CD14-positive monocyte (primary cell): Measurements from ENCODE around the gene CIB2. TPM values are rescaled to one million over a fixed set of nuclear protein-coding genes. Genes with fewer than 3 reads are reported as not detected.

ENCODE experiments used
- DNase-seq, 3 donors: peaks; one replicate each; pipeline ENCODE4 v3.0.0-alpha.2; 2011 to 2022
- H2AFZ ChIP-seq: 2 replicates; pipeline ENCODE4 v1.6.0; 2012; ENCODE audit warnings: mild to moderate bottlenecking, low read depth, low read length, inconsistent platforms; ENCODE audit not compliant: insufficient read depth, poor library complexity, severe bottlenecking
- H3K27ac ChIP-seq, 2 donors: 1 replicate in 1 of 2; 2 replicates in 1 of 2; pipeline ENCODE4 v1.5.1; 2012 to 2013; ENCODE audit warnings: low read length in 2 of 2, control low read depth in 1 of 2, inconsistent platforms in 1 of 2, low read depth in 1 of 2, mild to moderate bottlenecking in 1 of 2
- H3K27me3 ChIP-seq, 2 donors: one replicate each; pipeline versions ENCODE4 v1.6.0 to v1.6.1; 2011 to 2013; ENCODE audit warnings: low read length in 2 of 2; ENCODE audit not compliant: control insufficient read depth in 2 of 2, insufficient read depth in 2 of 2
- H3K36me3 ChIP-seq, 2 donors: replicated peaks in 1 of 2; 1 replicate in 1 of 2; 2 replicates in 1 of 2; pipeline versions ENCODE4 v1.5.1 to v1.6.1; 2012 to 2013; ENCODE audit warnings: low read length in 2 of 2, control low read depth in 1 of 2, inconsistent platforms in 1 of 2, mild to moderate bottlenecking in 1 of 2; ENCODE audit not compliant: insufficient read depth in 2 of 2, control insufficient read depth in 1 of 2
- H3K4me1 ChIP-seq, 2 donors: 1 replicate in 1 of 2; 2 replicates in 1 of 2; pipeline versions ENCODE4 v1.5.1 to v1.6.1; 2012 to 2013; ENCODE audit warnings: low read length in 2 of 2, control low read depth in 1 of 2, inconsistent platforms in 1 of 2, mild to moderate bottlenecking in 1 of 2, moderate library complexity in 1 of 2; ENCODE audit not compliant: insufficient read depth in 2 of 2, control insufficient read depth in 1 of 2
- H3K4me2 ChIP-seq: replicated peaks from 2 replicates; pipeline ENCODE3; 2012; ENCODE audit warnings: low read length, moderate library complexity, mild to moderate bottlenecking; ENCODE audit not compliant: poor library complexity, severe bottlenecking; ENCODE audit errors: extremely low read depth
- H3K4me3 ChIP-seq, 3 experiments: fragments of 200-600 bp in 1 of 3; sonication (generic) in 1 of 3; replicated peaks in 1 of 3; 1 replicate in 2 of 3; 2 replicates in 1 of 3; pipeline ENCODE4 v1.5.1; 2011 to 2013; ENCODE audit warnings: low read length in 3 of 3, mild to moderate bottlenecking in 3 of 3, control low read depth in 2 of 3, low read depth in 2 of 3, inconsistent platforms in 1 of 3, moderate library complexity in 1 of 3
- H3K79me2 ChIP-seq: 2 replicates; pipeline ENCODE4 v1.6.0; 2012; ENCODE audit warnings: mild to moderate bottlenecking, control low read depth, inconsistent platforms, low read length, moderate library complexity; ENCODE audit not compliant: insufficient read depth
- H3K9ac ChIP-seq: 2 replicates; pipeline ENCODE4 v1.6.0; 2017; ENCODE audit warnings: low read length, mild to moderate bottlenecking; ENCODE audit not compliant: insufficient read depth, poor library complexity, severe bottlenecking
- H3K9me3 ChIP-seq, 2 donors: replicated peaks in 1 of 2; 1 replicate in 1 of 2; 2 replicates in 1 of 2; pipeline versions ENCODE4 v1.5.1 to v1.6.1; 2012 to 2013; ENCODE audit warnings: low read length in 2 of 2, control low read depth in 1 of 2; ENCODE audit not compliant: control insufficient read depth in 1 of 2, insufficient read depth in 1 of 2
- H4K20me1 ChIP-seq: 2 replicates; pipeline ENCODE4 v1.6.0; 2012; ENCODE audit warnings: mild to moderate bottlenecking, low read length, control low read depth, moderate library complexity; ENCODE audit not compliant: insufficient read depth
- H3K27ac Mint-ChIP-seq, 7 donors: one replicate each; pipeline ENCODE4 v1.8.0; 2020; ENCODE audit warnings: mild to moderate bottlenecking in 7 of 7, mixed read lengths in 7 of 7, moderate library complexity in 6 of 7, inconsistent platforms in 2 of 7
- H3K27me3 Mint-ChIP-seq, 3 donors: one replicate each; pipeline ENCODE4 v1.8.0; 2021 to 2022; ENCODE audit warnings: low read depth in 3 of 3, mild to moderate bottlenecking in 3 of 3, mixed read lengths in 3 of 3, moderate library complexity in 3 of 3, inconsistent platforms in 1 of 3
- H3K36me3 Mint-ChIP-seq, 2 donors: one replicate each; pipeline ENCODE4 v1.8.0; 2020; ENCODE audit warnings: mixed read lengths in 2 of 2, inconsistent platforms in 1 of 2, mild to moderate bottlenecking in 1 of 2
- H3K4me1 Mint-ChIP-seq: one replicate; pipeline ENCODE4 v1.8.0; 2020; ENCODE audit warnings: mild to moderate bottlenecking, mixed read lengths
- H3K4me3 Mint-ChIP-seq, 2 donors: one replicate each; pipeline ENCODE4 v1.8.0; 2020; ENCODE audit warnings: mild to moderate bottlenecking in 2 of 2, mixed read lengths in 2 of 2, moderate library complexity in 1 of 2
- H3K9me3 Mint-ChIP-seq, 7 donors: one replicate each; pipeline ENCODE4 v1.8.0; 2020 to 2022; ENCODE audit warnings: mixed read lengths in 7 of 7, mild to moderate bottlenecking in 6 of 7, moderate library complexity in 6 of 7, inconsistent platforms in 2 of 7
- CTCF ChIP-seq: fragments of 200-600 bp; IDR thresholded peaks from one replicate; pipeline ENCODE4 v1.8.0; 2022; ENCODE audit warnings: antibody characterized with exemption, mild to moderate bottlenecking
- WGBS: methylation state at CpG from one replicate; pipeline ENCODE4 v1.1.5; 2013; ENCODE audit warnings: missing lambda C conversion rate; ENCODE audit not compliant: insufficient coverage; 5-methylcytosine and 5-hydroxymethylcytosine counted together
- intact Hi-C, 2 donors: fragments of 100-400 bp; cut with micrococcal nuclease; formaldehyde crosslinking; loops; one replicate each; pipeline versions ENCODE4 v1.15.0 to v1.15.1; 2023
- polyA plus RNA-seq, 3 donors: library from polyadenylated mRNA; depleted of rRNA in 1 of 3; unstranded in 2 of 3; stranded (reverse) in 1 of 3; fragments of 300-500 nt in 2 of 3; fragments of >200 nt in 1 of 3; fragmentation: Illumina TruSeq in 2 of 3; gene quantifications; 1 replicate in 2 of 3; 2 replicates in 1 of 3; pipeline ENCODE4 v1.2.3, GENCODE V29; 2012 to 2021

The CIB2 gene
- polyA plus RNA-seq, 3 donors: 0.43 to 0.75 (median 0.51) TPM

- peak overlapping the region in 6 of 7 donors; percentile 4 to 86 (median 66) for H3K27ac Mint-ChIP-seq
- peaks cover 0 to 5% (median 2%) of the 10 kb centered on the region in 3 donors for H3K27me3 Mint-ChIP-seq
- no peaks in the 10 kb centered on the region for H3K9me3 Mint-ChIP-seq
- no peaks in the 10 kb centered on the region for H3K27me3 ChIP-seq
- H3K9me3 ChIP-seq: no peaks in the 10 kb centered on the region
- peak overlapping the region; percentile 57 to 78 (median 67) for H3K4me3 ChIP-seq
- no peak for TF ChIP-seq CTCF
- H2AFZ ChIP-seq: peak overlapping the region; percentile 82
- peaks cover 22 to 36% of the 10 kb centered on the region in 2 donors for H3K4me1 ChIP-seq
- intact Hi-C loops: loop anchor here in 1 of 2 donors (5.0 kb wide), 1 partner anchor 287 kb away; the partner anchor contains the start of gene IREB2
- H3K27ac ChIP-seq: peak overlapping the region in 1 of 2 donors; percentile 67
- 7% methylated on average over 18 of the region's 20 CpGs for WGBS
- H4K20me1 ChIP-seq: peaks cover 18% of the 10 kb centered on the region
- H3K4me1 Mint-ChIP-seq: peaks cover 39% of the 10 kb centered on the region
- H3K4me3 Mint-ChIP-seq: peak overlapping the region; percentile 79 to 96
- peak overlapping the region; percentile 87 for H3K9ac ChIP-seq
- H3K36me3 Mint-ChIP-seq: peaks cover 4 to 13% of the 10 kb centered on the region in 2 donors
- H3K36me3 ChIP-seq: peaks cover 0 to 7% of the 10 kb centered on the region in 2 donors
- peak overlapping the region; percentile 89 for H3K4me2 ChIP-seq
- peaks cover 63% of the 10 kb centered on the region for H3K79me2 ChIP-seq
- no peak for DNase-seq
These were observed 18.8 kb upstream of the CIB2 start for GRCh38 chr15:78149805-78150751.

- Histone ChIP-seq H4K20me1 (peaks cover 10% of the 10 kb centered on the region), H2AFZ (peak within 1 kb of the TSS; percentile 82), H3K9me3 (no peaks in the 10 kb centered on the region), H3K27me3 (no peaks in the 10 kb centered on the region), H3K36me3 (peaks cover 0 to 7% of the 10 kb centered on the region in 2 donors), H3K27ac (peak within 1 kb of the TSS in 1 of 2 donors; percentile 91), H3K9ac (peak within 1 kb of the TSS; percentile 87), H3K4me2 (peak within 1 kb of the TSS; percentile 89), H3K79me2 (peaks cover 57% of the 10 kb centered on the region), H3K4me1 (peaks cover 19 to 32% of the 10 kb centered on the region in 2 donors), H3K4me3 (peak within 1 kb of the TSS; percentile 73 to 81 (median 78))
- Mint-ChIP-seq H3K4me1 (peaks cover 37% of the 10 kb centered on the region), H3K9me3 (no peaks in the 10 kb centered on the region), H3K36me3 (peaks cover 4 to 13% of the 10 kb centered on the region in 2 donors), H3K27me3 (peaks cover 0 to 5% (median 2%) of the 10 kb centered on the region in 3 donors), H3K27ac (peak within 1 kb of the TSS; percentile 90 to 97 (median 92)), H3K4me3 (peak within 1 kb of the TSS; percentile 83 to 96)
- TF ChIP-seq CTCF: no peak
- intact Hi-C loops: loop anchor here in 1 of 2 donors (5.0 kb wide), 1 partner anchor 288 kb away; the partner anchor contains the start of gene IREB2
- DNase-seq: peak; percentile 96 to 98 (median 97)
- WGBS: under 1% methylated on average over 73 of the region's 79 CpGs
These were observed 18.0 kb upstream of the CIB2 start, which contains the start of gene IDH3A for GRCh38 chr15:78149068-78149804. Gene IDH3A (plus strand): TSS chr15:78149362. CDS start chr15:78149404, 42 bp downstream.
